ENCODE data around the gene PIK3R3. TPM values are rescaled to one million over a fixed set of nuclear protein-coding genes. Genes with fewer than 3 reads are reported as not detected.

PIK3R3 gene
- total RNA-seq (ENCODE audit: low replicate concordance): 0.59 and 3.1 TPM in 2 replicates

GRCh38 chr1:46132529-46133180 is at the start of gene PIK3R3:
TSS of gene PIK3R3 (minus strand) at chr1:46132629. CDS start at chr1:46131952, 677 bp downstream.

DNA sequence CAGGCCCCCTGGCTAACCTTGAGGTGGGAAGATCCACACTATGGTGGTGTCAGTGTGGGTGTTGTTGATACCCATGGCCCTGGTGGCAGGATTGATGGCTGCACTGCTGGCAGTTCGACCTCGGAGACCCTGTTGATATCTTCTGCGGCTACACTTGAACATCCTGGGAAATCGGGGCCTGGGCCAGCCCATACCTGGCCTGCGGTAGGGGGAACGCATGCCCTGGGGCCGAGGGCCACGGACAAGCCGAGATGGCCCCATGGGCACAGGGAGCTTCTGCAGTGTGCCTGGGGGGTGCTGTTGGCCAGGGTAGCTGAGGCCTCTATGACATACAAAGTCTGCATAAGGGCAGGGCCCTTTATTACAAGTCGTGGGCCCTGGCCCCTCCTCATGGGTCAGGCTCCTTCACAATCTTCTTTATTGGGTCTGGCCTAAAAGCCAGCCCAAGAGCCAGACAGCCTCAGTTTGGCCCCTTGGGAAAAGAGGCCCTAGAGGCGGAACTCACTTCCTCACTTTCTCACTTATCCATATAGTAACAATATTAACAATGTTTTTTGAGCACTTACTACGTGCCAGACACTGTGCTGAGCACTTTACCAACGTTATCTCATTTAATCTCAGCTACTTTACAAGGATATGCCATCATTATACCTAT is 43.9 kb upstream of the PIK3R3 start, which contains the start of gene P3R3URF:
TSS of gene P3R3URF (minus strand) at position 278 of the 655 bp plus-strand sequence. CDS start at position 261, 17 bp downstream.

GRCh38 chr1:46174448-46175231 is 42.2 kb upstream of the PIK3R3 start, which contains the start of gene TSPAN1:
TSS of gene TSPAN1 (plus strand) at chr1:46175087. CDS start at chr1:46181108, 6,021 bp downstream.

Other genes with a start within 250 kb of the PIK3R3 start
- gene TSPAN1, start 42.5 kb upstream of the PIK3R3 start, total RNA-seq (ENCODE audit: low replicate concordance): 0.35 and 0.68 TPM in 2 replicates
- gene P3R3URF, start 43.9 kb upstream of the PIK3R3 start, total RNA-seq (ENCODE audit: low replicate concordance): not detected in 2 replicates
- 26.1 and 46.4 TPM in 2 replicates for gene POMGNT1, start 65.8 kb upstream of the PIK3R3 start, total RNA-seq (ENCODE audit: low replicate concordance)
- gene LURAP1, start 70.7 kb upstream of the PIK3R3 start, total RNA-seq (ENCODE audit: low replicate concordance): 3.5 and 5.5 TPM in 2 replicates
- 0.82 and 1.6 TPM in 2 replicates for gene RAD54L, start 115.1 kb upstream of the PIK3R3 start, total RNA-seq (ENCODE audit: low replicate concordance)
- gene LRRC41, start 171.0 kb upstream of the PIK3R3 start, total RNA-seq (ENCODE audit: low replicate concordance): 36.2 and 66.6 TPM in 2 replicates
- 750 and 1,189 TPM in 2 replicates for gene UQCRH, start 171.1 kb upstream of the PIK3R3 start, total RNA-seq (ENCODE audit: low replicate concordance)
- gene NSUN4, start 208.2 kb upstream of the PIK3R3 start, total RNA-seq (ENCODE audit: low replicate concordance): 15.4 and 16.3 TPM in 2 replicates

Measured in smooth muscle cell of the coronary artery (primary cell).